GM12872 (cell line): ENCODE measurements around the gene KIAA0753.

Source experiments
- TF ChIP-seq, protein P1 (sequence below): IDR thresholded peaks from 3 replicates; pipeline ENCODE4 v1.5.1; 2011; ENCODE audit warnings: low read depth, mild to moderate bottlenecking, low read length, moderate library complexity; ENCODE audit not compliant: insufficient read depth

The KIAA0753 gene

DNA sequence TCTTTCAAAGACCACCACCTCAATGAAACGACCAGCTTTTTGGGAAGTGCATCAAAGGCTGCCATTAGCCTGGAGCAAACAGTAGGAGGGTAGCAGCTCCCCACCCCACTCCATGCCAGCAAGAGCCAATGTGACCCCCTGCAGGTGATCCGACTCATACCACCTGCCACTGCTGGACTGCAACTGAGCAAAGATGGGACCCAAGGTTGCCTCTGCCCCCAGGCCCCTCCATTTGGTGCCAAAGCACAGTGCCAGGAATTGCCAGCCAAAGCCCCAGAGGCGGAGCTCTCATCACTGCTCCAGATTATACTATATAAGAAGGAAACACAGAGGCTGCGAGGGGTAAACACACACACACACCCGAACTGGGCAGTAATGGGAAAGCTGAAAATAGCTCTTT lies 92.5 kb downstream of the KIAA0753 start:
- TF ChIP-seq, protein P1, sequence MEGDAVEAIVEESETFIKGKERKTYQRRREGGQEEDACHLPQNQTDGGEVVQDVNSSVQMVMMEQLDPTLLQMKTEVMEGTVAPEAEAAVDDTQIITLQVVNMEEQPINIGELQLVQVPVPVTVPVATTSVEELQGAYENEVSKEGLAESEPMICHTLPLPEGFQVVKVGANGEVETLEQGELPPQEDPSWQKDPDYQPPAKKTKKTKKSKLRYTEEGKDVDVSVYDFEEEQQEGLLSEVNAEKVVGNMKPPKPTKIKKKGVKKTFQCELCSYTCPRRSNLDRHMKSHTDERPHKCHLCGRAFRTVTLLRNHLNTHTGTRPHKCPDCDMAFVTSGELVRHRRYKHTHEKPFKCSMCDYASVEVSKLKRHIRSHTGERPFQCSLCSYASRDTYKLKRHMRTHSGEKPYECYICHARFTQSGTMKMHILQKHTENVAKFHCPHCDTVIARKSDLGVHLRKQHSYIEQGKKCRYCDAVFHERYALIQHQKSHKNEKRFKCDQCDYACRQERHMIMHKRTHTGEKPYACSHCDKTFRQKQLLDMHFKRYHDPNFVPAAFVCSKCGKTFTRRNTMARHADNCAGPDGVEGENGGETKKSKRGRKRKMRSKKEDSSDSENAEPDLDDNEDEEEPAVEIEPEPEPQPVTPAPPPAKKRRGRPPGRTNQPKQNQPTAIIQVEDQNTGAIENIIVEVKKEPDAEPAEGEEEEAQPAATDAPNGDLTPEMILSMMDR = no peak

DNA sequence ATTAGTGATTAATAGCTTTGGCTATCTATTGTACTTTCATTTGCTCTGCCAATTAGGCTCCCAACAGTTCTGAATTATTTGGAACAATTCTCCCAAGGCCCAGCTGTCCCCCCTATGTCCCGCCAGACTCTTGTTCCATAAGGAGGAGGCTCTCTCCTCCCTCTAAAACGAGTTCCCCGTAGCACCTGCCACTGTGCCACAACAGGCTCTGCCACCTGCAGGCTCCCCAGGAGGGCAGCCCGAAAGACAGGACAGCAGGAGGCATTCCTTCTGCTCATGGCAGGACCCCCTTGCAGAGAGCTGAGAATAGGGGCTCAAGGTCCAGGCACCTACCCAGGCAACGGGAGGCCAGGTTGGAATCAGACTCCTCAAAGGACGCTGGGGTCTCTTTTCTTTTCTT lies 93.2 kb downstream of the KIAA0753 start:
- TF ChIP-seq, protein P1 = no peak

GRCh38 chr17:6546069-6546718 lies 94.3 kb downstream of the KIAA0753 start:
- TF ChIP-seq, protein P1 = no peak

DNA sequence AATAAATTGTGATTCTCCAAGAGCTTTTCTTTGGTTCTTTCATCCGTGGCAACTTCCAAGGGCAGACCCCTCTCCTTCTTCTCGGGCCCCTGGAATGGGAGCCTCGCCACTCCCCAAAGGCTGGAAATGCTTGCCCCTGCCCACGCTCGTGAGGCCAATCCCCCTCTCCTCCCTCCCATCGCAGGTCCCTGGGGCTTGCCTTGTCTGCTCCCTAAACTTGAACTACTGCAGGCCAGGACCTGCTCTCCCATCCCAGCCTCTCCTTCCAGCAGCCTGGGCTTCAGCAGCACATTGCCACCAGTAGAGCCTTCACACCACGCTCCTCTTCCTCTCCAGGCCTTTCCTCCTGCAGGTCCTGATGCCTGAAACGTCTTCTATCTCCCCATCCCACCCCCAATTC lies 95.2 kb downstream of the KIAA0753 start:
- TF ChIP-seq, protein P1 = no peak

DNA sequence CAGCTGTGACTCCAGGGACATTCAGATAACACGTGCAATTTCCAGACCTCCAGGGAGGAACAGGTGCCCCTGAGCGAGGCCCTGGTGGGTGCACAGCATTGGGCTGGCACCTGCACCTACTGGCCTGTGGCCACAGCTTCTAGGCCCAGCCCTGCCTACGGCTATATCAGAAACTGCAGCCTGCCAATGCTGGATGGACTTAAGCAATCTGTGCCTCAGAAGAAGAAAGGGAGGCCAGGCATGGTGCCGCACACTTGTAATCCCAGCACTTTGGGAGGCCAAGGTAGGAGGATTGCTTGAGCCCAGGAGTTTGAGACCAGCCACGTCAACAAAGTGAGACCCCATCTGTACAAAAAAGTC lies 96.5 kb downstream of the KIAA0753 start:
- TF ChIP-seq, protein P1 = no peak

- TF ChIP-seq, protein P1 = no peak
These were observed 97.2 kb downstream of the KIAA0753 start for GRCh38 chr17:6543079-6544010.

DNA sequence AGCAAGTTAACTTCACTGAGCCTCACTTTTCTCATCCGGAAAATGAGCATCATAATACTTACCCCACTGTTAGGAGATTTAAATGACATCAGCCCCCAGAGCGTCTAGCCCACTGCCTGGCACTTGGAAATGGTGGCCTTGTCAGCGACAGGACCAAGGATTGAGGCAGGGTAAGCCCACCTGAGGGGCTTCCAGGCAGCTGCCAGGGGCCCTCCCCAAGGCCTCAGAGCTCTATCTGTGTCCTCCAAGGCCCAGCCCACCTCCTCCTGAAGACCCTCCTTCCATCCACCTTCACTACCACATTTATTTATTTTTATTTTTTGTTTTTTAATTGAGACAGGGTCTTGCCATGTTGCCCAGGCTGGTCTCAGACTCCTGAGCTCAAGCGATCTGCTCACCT lies 97.9 kb downstream of the KIAA0753 start:
- TF ChIP-seq, protein P1 = no peak
